Liver (tissue), 9 donors: ENCODE measurements around the gene MEX3C. TPM values are rescaled to one million over a fixed set of nuclear protein-coding genes. Genes with fewer than 3 reads are reported as not detected.

ENCODE experiments used
- DNase-seq: peaks from one replicate; pipeline ENCODE4 v3.0.0-alpha.2; 2017; ENCODE audit warnings: low spot score
- H3K27ac ChIP-seq, 2 donors: one replicate each; pipeline ENCODE4 v1.7.0; 2013; ENCODE audit warnings: inconsistent platforms in 2 of 2, low read length in 2 of 2, control low read depth in 1 of 2, low read depth in 1 of 2, mild to moderate bottlenecking in 1 of 2
- H3K27me3 ChIP-seq, 4 donors: one replicate each; pipeline versions ENCODE4 v1.6.1 to v1.7.0; 2013; ENCODE audit warnings: low read length in 3 of 4, inconsistent platforms in 1 of 4, mild to moderate bottlenecking in 1 of 4, moderate library complexity in 1 of 4; ENCODE audit not compliant: control insufficient read depth in 4 of 4, insufficient read depth in 4 of 4
- H3K36me3 ChIP-seq, 4 donors: one replicate each; pipeline versions ENCODE4 v1.6.1 to v1.7.0; 2013; ENCODE audit warnings: low read length in 3 of 4, mild to moderate bottlenecking in 3 of 4, low read depth in 1 of 4, moderate library complexity in 1 of 4; ENCODE audit not compliant: control insufficient read depth in 4 of 4, insufficient read depth in 3 of 4
- H3K4me1 ChIP-seq, 4 donors: one replicate each; pipeline versions ENCODE4 v1.6.1 to v1.7.0; 2013; ENCODE audit warnings: low read length in 3 of 4, mild to moderate bottlenecking in 3 of 4, moderate library complexity in 1 of 4; ENCODE audit not compliant: control insufficient read depth in 4 of 4, insufficient read depth in 4 of 4
- H3K4me3 ChIP-seq, 3 donors: one replicate each; pipeline versions ENCODE4 v1.6.1 to v1.7.0; 2013; ENCODE audit warnings: low read length in 3 of 3, control low read depth in 1 of 3, low read depth in 1 of 3, mild to moderate bottlenecking in 1 of 3
- H3K9ac ChIP-seq, 2 donors: one replicate each; pipeline ENCODE4 v1.7.0; 2013; ENCODE audit warnings: low read length in 2 of 2, mild to moderate bottlenecking in 2 of 2, moderate library complexity in 2 of 2, control low read depth in 1 of 2, low read depth in 1 of 2
- H3K9me3 ChIP-seq, 4 donors: one replicate each; pipeline versions ENCODE4 v1.6.1 to v1.7.0; 2013; ENCODE audit warnings: low read length in 3 of 4; ENCODE audit not compliant: control insufficient read depth in 4 of 4
- ATF3 ChIP-seq: IDR thresholded peaks from 2 replicates; pipeline ENCODE4 v1.6.1; 2016; ENCODE audit warnings: antibody characterized with exemption
- EGR1 ChIP-seq, 2 donors: IDR thresholded peaks; 2 replicates each; pipeline ENCODE4 v1.6.1; 2016 to 2018; ENCODE audit warnings: antibody characterized with exemption in 2 of 2, low read depth in 2 of 2
- FOXA1 ChIP-seq: IDR thresholded peaks from 2 replicates; pipeline ENCODE4 v1.6.1; 2016; ENCODE audit warnings: antibody characterized with exemption
- FOXA2 ChIP-seq: IDR thresholded peaks from 2 replicates; pipeline ENCODE4 v1.6.1; 2016; ENCODE audit warnings: antibody characterized with exemption
- GABPA ChIP-seq, 2 donors: IDR thresholded peaks in 1 of 2; conservative IDR thresholded peaks in 1 of 2; 2 replicates each; pipeline ENCODE4 v1.6.1; 2016; ENCODE audit warnings: antibody characterized with exemption in 2 of 2, mild to moderate bottlenecking in 1 of 2, moderate library complexity in 1 of 2
- HNF4A ChIP-seq, 2 donors: conservative IDR thresholded peaks; 2 replicates each; pipeline ENCODE4 v1.6.1; 2016; ENCODE audit warnings: antibody characterized with exemption in 2 of 2, mild to moderate bottlenecking in 2 of 2
- HNF4G ChIP-seq: IDR thresholded peaks from 2 replicates; pipeline ENCODE4 v1.6.1; 2016; ENCODE audit warnings: antibody characterized with exemption
- JUND ChIP-seq, 2 donors: IDR thresholded peaks; 2 replicates each; pipeline ENCODE4 v1.6.1; 2016; ENCODE audit warnings: antibody characterized with exemption in 2 of 2
- MAX ChIP-seq: IDR thresholded peaks from 2 replicates; pipeline ENCODE4 v1.6.1; 2016; ENCODE audit warnings: antibody characterized with exemption
- NR2F2 ChIP-seq: IDR thresholded peaks from 2 replicates; pipeline ENCODE4 v1.6.1; 2016; ENCODE audit warnings: antibody characterized with exemption
- RAD21 ChIP-seq, 2 donors: IDR thresholded peaks; 2 replicates each; pipeline ENCODE4 v1.6.1; 2016; ENCODE audit warnings: antibody characterized with exemption in 2 of 2, mild to moderate bottlenecking in 2 of 2
- REST ChIP-seq: IDR thresholded peaks from 2 replicates; pipeline ENCODE4 v1.6.1; 2016; ENCODE audit warnings: antibody characterized with exemption, mild to moderate bottlenecking
- SP1 ChIP-seq: IDR thresholded peaks from 2 replicates; pipeline ENCODE4 v1.6.1; 2018; ENCODE audit warnings: antibody characterized with exemption, mild to moderate bottlenecking
- TAF1 ChIP-seq: conservative IDR thresholded peaks from 2 replicates; pipeline ENCODE4 v1.6.1; 2016; ENCODE audit warnings: antibody characterized with exemption, mild to moderate bottlenecking
- YY1 ChIP-seq: IDR thresholded peaks from 2 replicates; pipeline ENCODE4 v1.6.1; 2016; ENCODE audit warnings: antibody characterized with exemption, mild to moderate bottlenecking
- ZBTB33 ChIP-seq: IDR thresholded peaks from 2 replicates; pipeline ENCODE4 v1.6.1; 2016; ENCODE audit warnings: antibody characterized with exemption
- WGBS: extraction: QIAGEN DNeasy Blood & Tissue Kit; methylation state at CpG from one replicate; pipeline ENCODE4 v1.1.7; 2013; 5-methylcytosine and 5-hydroxymethylcytosine counted together
- polyA plus RNA-seq, 2 donors: library from polyadenylated mRNA; stranded (reverse) in 1 of 2; unstranded in 1 of 2; fragments of 200-250 nt in 1 of 2; fragments of >200 nt in 1 of 2; fragmentation: Nextera tagmentation in 1 of 2; extraction: Ambion mirVana in 1 of 2; gene quantifications; one replicate each; pipeline versions ENCODE4 v1.2.1 to v1.2.3, GENCODE V29; 2013 to 2015
- total RNA-seq, 2 donors: library from RNA; depleted of rRNA; stranded (reverse); fragments of >200 nt; gene quantifications; one replicate each; pipeline ENCODE4 v1.2.3, GENCODE V29; 2014
- donor health status: healthy.
- donor health status: healthy.
- donor health status: healthy.
- donor health status: healthy.
- donor health status: healthy.

MEX3C gene
- total and polyA plus RNA-seq, 4 donors = 2.7 to 16.1 (median 8.6) TPM

- no peak for DNase-seq
- no peak for TF ChIP-seq SP1
- TF ChIP-seq JUND (IDR thresholded peaks at IDR 0.05) = no peak
- TF ChIP-seq GABPA (IDR thresholded peaks at IDR 0.05 in 1 of 2, conservative IDR thresholded peaks at IDR 0.05 in 1 of 2) = no peak
- no peak for TF ChIP-seq HNF4G
- no peak for TF ChIP-seq ZBTB33
- TF ChIP-seq RAD21 (IDR thresholded peaks at IDR 0.05) = no peak
- TF ChIP-seq TAF1 = no peak
- no peak for TF ChIP-seq YY1
- TF ChIP-seq HNF4A (conservative IDR thresholded peaks at IDR 0.05) = no peak
- no peak for TF ChIP-seq FOXA2
- TF ChIP-seq FOXA1 = no peak
- no peak for TF ChIP-seq MAX
- no peak for TF ChIP-seq NR2F2
- no peak for TF ChIP-seq REST
- no peak for TF ChIP-seq ATF3
- TF ChIP-seq EGR1 (IDR thresholded peaks at IDR 0.05; ENCODE audit: low read depth in 2 of 2) = no peak
- Histone ChIP-seq H3K9me3 (no peaks in the 10 kb centered on the region), H3K36me3 (no peaks in the 10 kb centered on the region), H3K27me3 (no peaks in the 10 kb centered on the region), H3K4me3 (no peak overlapping the region), H3K4me1 (no peaks in the 10 kb centered on the region), H3K9ac (no peak overlapping the region), H3K27ac (no peak overlapping the region)
- WGBS = 81% methylated on average over 3 of the region's 3 CpGs
Observed at GRCh38 chr18:51241226-51241625, 43.7 kb upstream of the MEX3C start.

GRCh38 chr18:51236225-51236624, 38.7 kb upstream of the MEX3C start:
- Histone ChIP-seq H3K27ac (no peak overlapping the region), H3K27me3 (no peaks in the 10 kb centered on the region), H3K9me3 (no peaks in the 10 kb centered on the region), H3K9ac (no peak overlapping the region), H3K4me3 (no peak overlapping the region), H3K4me1 (no peaks in the 10 kb centered on the region), H3K36me3 (no peaks in the 10 kb centered on the region)
- DNase-seq = no peak
- 85% methylated on average over 2 of the region's 2 CpGs for WGBS
- TF ChIP-seq GABPA (IDR thresholded peaks at IDR 0.05 in 1 of 2, conservative IDR thresholded peaks at IDR 0.05 in 1 of 2) (no peak), FOXA1 (no peak)
